Activated CD4-positive, alpha-beta T cell treated with anti-CD3 and anti-CD28 coated beads, Interleukin-2, amount 10 ng/mL, durations not matched to agents 24 days and 14 days (primary cell): ENCODE results near the gene TCF15. TPM values are rescaled to one million over a fixed set of nuclear protein-coding genes. Genes with fewer than 3 reads are reported as not detected.
"Not testable (repeated sequence)": the region's sequence is repeated elsewhere in the genome, so short reads cannot be mapped to it uniquely, and the experiment has no call there.

Experiments
- DNase-seq: peaks from one replicate; pipeline ENCODE4 v3.0.0; 2022
- H3K27ac Mint-ChIP-seq: one replicate; pipeline ENCODE4 v1.8.0; 2022; ENCODE audit warnings: mild to moderate bottlenecking, mixed read lengths
- H3K27me3 Mint-ChIP-seq: one replicate; pipeline ENCODE4 v1.8.0; 2022; ENCODE audit warnings: mixed read lengths
- H3K36me3 Mint-ChIP-seq: one replicate; pipeline ENCODE4 v1.8.0; 2022; ENCODE audit warnings: low read depth, mild to moderate bottlenecking, mixed read lengths
- H3K4me1 Mint-ChIP-seq: one replicate; pipeline ENCODE4 v1.8.0; 2021; ENCODE audit warnings: mixed read lengths
- H3K4me3 Mint-ChIP-seq: one replicate; pipeline ENCODE4 v1.8.0; 2022; ENCODE audit warnings: mild to moderate bottlenecking, moderate library complexity, mixed read lengths
- H3K9me3 Mint-ChIP-seq: one replicate; pipeline ENCODE4 v1.8.0; 2021; ENCODE audit warnings: mixed read lengths
- intact Hi-C: fragments of 100-400 bp; cut with micrococcal nuclease; formaldehyde crosslinking; loops from one replicate; pipeline ENCODE4 v1.15.1; 2023
- total RNA-seq: library from RNA; stranded (reverse); gene quantifications from 2 replicates; pipeline ENCODE4 v1.2.3, GENCODE V29; 2022

The TCF15 gene
- total RNA-seq, 1 donor from 2014 or later: 0.12 TPM

- no peaks in the 10 kb centered on the region for H3K4me1 Mint-ChIP-seq
- H3K27ac Mint-ChIP-seq: no peak overlapping the region
- H3K27me3 Mint-ChIP-seq: peaks cover 4% of the 10 kb centered on the region
- no peaks in the 10 kb centered on the region for H3K9me3 Mint-ChIP-seq
- H3K36me3 Mint-ChIP-seq: no peaks in the 10 kb centered on the region
- no peak for DNase-seq
- H3K4me3 Mint-ChIP-seq: no peak overlapping the region
- intact Hi-C loops: no loop called here
Observed at GRCh38 chr20:592506-592905, 17.6 kb downstream of the TCF15 start.

GRCh38 chr20:591941-592340, 18.2 kb downstream of the TCF15 start:
- Mint-ChIP-seq H3K4me1 (no peaks in the 10 kb centered on the region), H3K9me3 (no peaks in the 10 kb centered on the region), H3K27me3 (peaks cover 4% of the 10 kb centered on the region), H3K4me3 (no peak overlapping the region), H3K36me3 (no peaks in the 10 kb centered on the region), H3K27ac (no peak overlapping the region)
- intact Hi-C loops: no loop called here
- no peak for DNase-seq

- intact Hi-C loops: no loop called here
Observed at GRCh38 chr20:588932-589672, 21.0 kb downstream of the TCF15 start.

GRCh38 chr20:588476-588875, 21.6 kb downstream of the TCF15 start:
- intact Hi-C loops: no loop called here
- H3K36me3 Mint-ChIP-seq: no peaks in the 10 kb centered on the region
- DNase-seq: no peak
- no peaks in the 10 kb centered on the region for H3K4me1 Mint-ChIP-seq
- H3K27me3 Mint-ChIP-seq: peaks cover 4% of the 10 kb centered on the region
- H3K9me3 Mint-ChIP-seq: no peaks in the 10 kb centered on the region
- no peak overlapping the region for H3K27ac Mint-ChIP-seq
- no peak overlapping the region for H3K4me3 Mint-ChIP-seq

More at GRCh38 chr20:588932-589672, 21.0 kb downstream of the TCF15 start:
- no peak for DNase-seq
- H3K36me3 Mint-ChIP-seq: no peaks in the 10 kb centered on the region
- no peak overlapping the region for H3K27ac Mint-ChIP-seq
- no peak overlapping the region for H3K4me3 Mint-ChIP-seq
- peaks cover 4% of the 10 kb centered on the region for H3K27me3 Mint-ChIP-seq
- no peaks in the 10 kb centered on the region for H3K9me3 Mint-ChIP-seq
- no peaks in the 10 kb centered on the region for H3K4me1 Mint-ChIP-seq

GRCh38 chr20:584971-585301, 25.2 kb downstream of the TCF15 start:
- Mint-ChIP-seq H3K4me1 (no peaks in the 10 kb centered on the region), H3K27ac (no peak overlapping the region), H3K9me3 (no peaks in the 10 kb centered on the region)

GRCh38 chr20:584161-584970, 25.7 kb downstream of the TCF15 start:
- Mint-ChIP-seq H3K27me3 (peaks cover 4% of the 10 kb centered on the region), H3K4me3 (no peak overlapping the region), H3K4me1 (no peaks in the 10 kb centered on the region), H3K27ac (no peak overlapping the region), H3K36me3 (no peaks in the 10 kb centered on the region), H3K9me3 (no peaks in the 10 kb centered on the region)
- intact Hi-C loops: no loop called here
- DNase-seq: no peak

More at GRCh38 chr20:584971-585301, 25.2 kb downstream of the TCF15 start:
- Mint-ChIP-seq H3K27me3 (peaks cover 4% of the 10 kb centered on the region), H3K4me3 (no peak overlapping the region), H3K36me3 (no peaks in the 10 kb centered on the region)
- intact Hi-C loops: no loop called here
- DNase-seq: no peak

- Mint-ChIP-seq H3K36me3 (no peaks in the 10 kb centered on the region), H3K4me3 (no peak overlapping the region), H3K9me3 (no peaks in the 10 kb centered on the region), H3K27ac (no peak overlapping the region), H3K4me1 (no peaks in the 10 kb centered on the region), H3K27me3 (peaks cover 4% of the 10 kb centered on the region)
- intact Hi-C loops: no loop called here
- DNase-seq: no peak
Observed at GRCh38 chr20:582204-582603, 27.9 kb downstream of the TCF15 start.

- H3K4me3 Mint-ChIP-seq, H3K27ac Mint-ChIP-seq, H3K27me3 Mint-ChIP-seq, intact Hi-C loops, H3K36me3 Mint-ChIP-seq, H3K9me3 Mint-ChIP-seq, H3K4me1 Mint-ChIP-seq, DNase-seq: not testable (repeated sequence)
Observed at GRCh38 chr20:578940-579690, 31.0 kb downstream of the TCF15 start.

- Mint-ChIP-seq H3K36me3 (no peaks in the 10 kb centered on the region), H3K4me3 (no peak overlapping the region), H3K27me3 (peaks cover 22% of the 10 kb centered on the region), H3K27ac (no peak overlapping the region), H3K9me3 (no peaks in the 10 kb centered on the region), H3K4me1 (no peaks in the 10 kb centered on the region)
- intact Hi-C loops: no loop called here
- DNase-seq: no peak
Observed at GRCh38 chr20:577167-577791, 32.8 kb downstream of the TCF15 start.

- DNase-seq: no peak
- intact Hi-C loops: no loop called here
- Mint-ChIP-seq H3K4me1 (no peaks in the 10 kb centered on the region), H3K27ac (no peak overlapping the region), H3K36me3 (no peaks in the 10 kb centered on the region), H3K27me3 (peaks cover 27% of the 10 kb centered on the region), H3K4me3 (no peak overlapping the region), H3K9me3 (no peaks in the 10 kb centered on the region)
Observed at GRCh38 chr20:576156-576555, 34.0 kb downstream of the TCF15 start.

GRCh38 chr20:575230-575629, 34.9 kb downstream of the TCF15 start:
- Mint-ChIP-seq H3K27ac (no peak overlapping the region), H3K9me3 (no peaks in the 10 kb centered on the region), H3K36me3 (no peaks in the 10 kb centered on the region), H3K4me1 (no peaks in the 10 kb centered on the region), H3K4me3 (no peak overlapping the region), H3K27me3 (peaks cover 27% of the 10 kb centered on the region)
- DNase-seq: no peak
- intact Hi-C loops: no loop called here

- no peak overlapping the region for H3K4me3 Mint-ChIP-seq
- H3K9me3 Mint-ChIP-seq: no peaks in the 10 kb centered on the region
- peaks cover 27% of the 10 kb centered on the region for H3K27me3 Mint-ChIP-seq
- H3K36me3 Mint-ChIP-seq: no peaks in the 10 kb centered on the region
- no peaks in the 10 kb centered on the region for H3K4me1 Mint-ChIP-seq
- H3K27ac Mint-ChIP-seq: no peak overlapping the region
- DNase-seq: no peak
- intact Hi-C loops: no loop called here
Observed at GRCh38 chr20:574297-574942, 35.7 kb downstream of the TCF15 start.
